Stomach (tissue), 9 donors: ENCODE data around the gene SCGN. TPM values are rescaled to one million over a fixed set of nuclear protein-coding genes. Genes with fewer than 3 reads are reported as not detected.

Source experiments
- DNase-seq, 2 donors: peaks; one replicate each; pipeline versions ENCODE4 v3.0.0 to v3.0.0-alpha.2; 2013 to 2019
- H3K27ac ChIP-seq, 5 donors: fragments of 200-600 bp in 4 of 5; sonication (generic) in 4 of 5; one replicate each; pipeline ENCODE4 v1.5.1; 2013 to 2019; ENCODE audit warnings: mild to moderate bottlenecking in 1 of 5, moderate library complexity in 1 of 5
- H3K27me3 ChIP-seq, 3 donors: fragments of 200-600 bp; sonication (generic); one replicate each; pipeline ENCODE4 v1.5.1; 2017 to 2019; ENCODE audit warnings: mixed run types in 1 of 3
- H3K36me3 ChIP-seq, 4 donors: fragments of 200-600 bp; sonication (generic); 1 replicate in 3 of 4; 2 replicates in 1 of 4; pipeline ENCODE4 v1.5.1; 2016 to 2019
- H3K4me1 ChIP-seq, 4 donors: fragments of 200-600 bp; sonication (generic); one replicate each; pipeline ENCODE4 v1.5.1; 2016 to 2019
- H3K4me3 ChIP-seq, 4 donors: fragments of 200-600 bp; sonication (generic) in 3 of 4; one replicate each; pipeline ENCODE4 v1.5.1; 2016 to 2019; ENCODE audit warnings: mild to moderate bottlenecking in 1 of 4
- H3K9me3 ChIP-seq, 4 donors: fragments of 200-600 bp; sonication (generic); one replicate each; pipeline ENCODE4 v1.5.1; 2016 to 2019
- EP300 ChIP-seq: sonication (generic); formaldehyde crosslinking; IDR thresholded peaks from one replicate; pipeline ENCODE4 v1.6.1; 2017; ENCODE audit warnings: antibody characterized with exemption
- POLR2A ChIP-seq, 4 donors: fragments of 450-650 bp; IDR thresholded peaks; one replicate each; pipeline ENCODE4 v1.6.1; 2016; ENCODE audit warnings: antibody characterized with exemption in 4 of 4, control low read depth in 2 of 4, mild to moderate bottlenecking in 1 of 4, moderate library complexity in 1 of 4
- POLR2AphosphoS5 ChIP-seq, 3 donors: sonication (generic); formaldehyde crosslinking; IDR thresholded peaks; one replicate each; pipeline ENCODE4 v1.6.1; 2016; ENCODE audit warnings: antibody characterized with exemption in 3 of 3
- WGBS, 5 donors: extraction: QIAGEN DNeasy Blood & Tissue Kit in 3 of 5; methylation state at CpG; one replicate each; pipeline versions ENCODE4 v1.1.5 to v1.1.7; 2013 to 2018; 5-methylcytosine and 5-hydroxymethylcytosine counted together
- intact Hi-C: fragments of 100-400 bp; cut with DNase I; formaldehyde crosslinking; loops from one replicate; pipeline ENCODE4 v1.15.1; 2023; ENCODE audit warnings: low total_unique reads
- polyA plus RNA-seq, 3 donors: library from polyadenylated mRNA; stranded (reverse); fragments of 200-250 nt; gene quantifications; one replicate each; pipeline ENCODE4 v1.2.3, GENCODE V29; 2013
- total RNA-seq, 5 donors: library from RNA; depleted of rRNA; stranded (reverse); fragments of >200 nt; gene quantifications; one replicate each; pipeline versions ENCODE4 v1.1.0 to v1.2.3, GENCODE V29; 2014 to 2016
- TF ChIP-seq, protein P1 (sequence below), 7 experiments: fragments of 450-650 bp in 4 of 7; fragments of 200-600 bp in 3 of 7; sonication (generic) in 3 of 7; IDR thresholded peaks; one replicate each; pipeline ENCODE4 v1.5.1; 2016 to 2019; ENCODE audit warnings: antibody characterized with exemption in 7 of 7, control low read depth in 2 of 7, mild to moderate bottlenecking in 1 of 7
- donor health status: healthy with polysubstance abuse.
- donor health status: Bipolar disorder and iron deficiency.
- donor health status: healthy.

Gene SCGN
- total and polyA plus RNA-seq, 8 donors: 0.89 to 11.9 (median 3.0) TPM; not detected in 1

DNA sequence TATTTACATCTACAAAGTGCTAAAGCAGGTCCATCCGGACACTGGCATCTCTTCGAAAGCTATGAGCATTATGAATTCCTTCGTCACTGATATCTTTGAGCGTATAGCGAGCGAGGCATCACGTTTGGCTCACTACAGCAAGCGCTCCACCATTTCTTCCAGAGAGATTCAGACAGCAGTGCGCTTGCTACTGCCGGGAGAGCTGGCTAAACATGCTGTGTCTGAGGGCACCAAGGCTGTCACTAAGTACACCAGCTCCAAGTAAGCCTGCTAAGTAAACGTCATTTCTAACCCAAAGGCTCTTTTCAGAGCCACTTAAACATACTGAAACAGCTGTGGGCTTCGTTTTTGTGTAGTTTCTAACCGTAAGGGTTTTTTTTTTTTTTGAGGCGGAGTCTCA lies 75.0 kb downstream of the SCGN start:
- Histone ChIP-seq H3K27me3 (peaks cover 0 to 21% (median 0%) of the 10 kb centered on the region in 3 donors), H3K27ac (no peak overlapping the region), H3K4me3 (no peak overlapping the region), H3K9me3 (peaks cover 0 to 6% (median 0%) of the 10 kb centered on the region in 4 donors), H3K36me3 (no peaks in the 10 kb centered on the region), H3K4me1 (no peaks in the 10 kb centered on the region)
- no peak for TF ChIP-seq POLR2A (IDR thresholded peaks at IDR 0.05)
- TF ChIP-seq POLR2AphosphoS5 (IDR thresholded peaks at IDR 0.05): no peak
- TF ChIP-seq EP300: no peak
- TF ChIP-seq, protein P1, sequence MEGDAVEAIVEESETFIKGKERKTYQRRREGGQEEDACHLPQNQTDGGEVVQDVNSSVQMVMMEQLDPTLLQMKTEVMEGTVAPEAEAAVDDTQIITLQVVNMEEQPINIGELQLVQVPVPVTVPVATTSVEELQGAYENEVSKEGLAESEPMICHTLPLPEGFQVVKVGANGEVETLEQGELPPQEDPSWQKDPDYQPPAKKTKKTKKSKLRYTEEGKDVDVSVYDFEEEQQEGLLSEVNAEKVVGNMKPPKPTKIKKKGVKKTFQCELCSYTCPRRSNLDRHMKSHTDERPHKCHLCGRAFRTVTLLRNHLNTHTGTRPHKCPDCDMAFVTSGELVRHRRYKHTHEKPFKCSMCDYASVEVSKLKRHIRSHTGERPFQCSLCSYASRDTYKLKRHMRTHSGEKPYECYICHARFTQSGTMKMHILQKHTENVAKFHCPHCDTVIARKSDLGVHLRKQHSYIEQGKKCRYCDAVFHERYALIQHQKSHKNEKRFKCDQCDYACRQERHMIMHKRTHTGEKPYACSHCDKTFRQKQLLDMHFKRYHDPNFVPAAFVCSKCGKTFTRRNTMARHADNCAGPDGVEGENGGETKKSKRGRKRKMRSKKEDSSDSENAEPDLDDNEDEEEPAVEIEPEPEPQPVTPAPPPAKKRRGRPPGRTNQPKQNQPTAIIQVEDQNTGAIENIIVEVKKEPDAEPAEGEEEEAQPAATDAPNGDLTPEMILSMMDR (IDR thresholded peaks at IDR 0.05): no peak
- no peak for DNase-seq
- intact Hi-C loops: no loop called here
- 76 to 83% (median 81%) methylated on average over 14 of the region's 14 CpGs for WGBS, 5 donors

DNA sequence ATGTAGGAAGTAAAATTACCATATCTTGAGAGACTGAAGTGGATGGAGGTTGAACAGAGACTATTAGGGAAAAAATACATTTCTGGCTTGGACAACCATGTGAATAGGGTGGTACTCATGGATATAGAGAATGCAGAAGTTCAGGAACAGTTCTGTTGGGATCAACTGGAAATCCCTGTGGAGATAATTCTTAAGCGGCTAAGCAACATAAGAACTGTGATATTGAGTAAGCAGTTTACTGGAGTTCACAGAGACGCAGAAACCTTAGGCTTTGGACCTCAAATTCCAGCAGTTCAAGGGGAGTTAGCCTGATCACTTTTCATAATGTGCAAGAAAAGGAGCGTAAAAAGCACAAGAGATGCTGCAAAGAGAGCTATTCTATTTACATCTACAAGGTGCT lies 78.9 kb downstream of the SCGN start:
- Histone ChIP-seq H3K36me3 (no peaks in the 10 kb centered on the region), H3K4me3 (no peak overlapping the region), H3K27ac (no peak overlapping the region), H3K27me3 (peaks cover 0 to 24% (median 0%) of the 10 kb centered on the region in 3 donors), H3K4me1 (no peaks in the 10 kb centered on the region), H3K9me3 (peaks cover 0 to 12% (median 0%) of the 10 kb centered on the region in 4 donors)
- intact Hi-C loops: no loop called here
- 91 to 96% (median 94%) methylated on average over 3 of the region's 3 CpGs for WGBS, 5 donors
- TF ChIP-seq, protein P1 (IDR thresholded peaks at IDR 0.05): no peak
- DNase-seq: no peak

DNA sequence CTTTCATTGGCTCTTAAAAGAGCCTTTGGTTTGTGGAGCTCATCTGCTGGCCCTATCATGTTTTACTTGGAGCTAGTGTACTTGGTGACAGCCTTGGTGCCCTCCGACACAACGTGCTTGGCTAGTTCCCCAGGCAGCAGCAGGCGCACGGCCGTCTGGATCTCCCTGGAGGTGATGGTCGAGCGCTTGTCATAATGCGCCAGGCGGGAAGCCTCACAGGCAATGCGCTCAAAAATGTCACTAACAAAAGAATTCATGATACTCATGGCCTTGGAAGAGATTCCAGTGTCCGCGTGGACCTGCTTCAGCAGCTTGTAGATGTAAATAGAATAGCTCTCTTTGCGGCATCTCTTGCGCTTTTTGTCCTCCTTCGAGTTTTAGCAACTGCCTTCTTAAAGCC lies 79.7 kb downstream of the SCGN start:
- no peak overlapping the region for H3K27ac ChIP-seq
- TF ChIP-seq, protein P1 (IDR thresholded peaks at IDR 0.05): no peak
- no peak for TF ChIP-seq EP300
- TF ChIP-seq POLR2A (IDR thresholded peaks at IDR 0.05): no peak
- TF ChIP-seq POLR2AphosphoS5 (IDR thresholded peaks at IDR 0.05): no peak
- intact Hi-C loops: no loop called here
- H3K36me3 ChIP-seq: no peaks in the 10 kb centered on the region
- DNase-seq: no peak
- no peaks in the 10 kb centered on the region for H3K4me1 ChIP-seq
- H3K4me3 ChIP-seq: no peak overlapping the region
- WGBS, 5 donors: 90 to 96% (median 95%) methylated on average over 15 of the region's 15 CpGs
- H3K9me3 ChIP-seq: peaks cover 0 to 13% (median 2%) of the 10 kb centered on the region in 4 donors
- peaks cover 0 to 24% (median 0%) of the 10 kb centered on the region in 3 donors for H3K27me3 ChIP-seq

DNA sequence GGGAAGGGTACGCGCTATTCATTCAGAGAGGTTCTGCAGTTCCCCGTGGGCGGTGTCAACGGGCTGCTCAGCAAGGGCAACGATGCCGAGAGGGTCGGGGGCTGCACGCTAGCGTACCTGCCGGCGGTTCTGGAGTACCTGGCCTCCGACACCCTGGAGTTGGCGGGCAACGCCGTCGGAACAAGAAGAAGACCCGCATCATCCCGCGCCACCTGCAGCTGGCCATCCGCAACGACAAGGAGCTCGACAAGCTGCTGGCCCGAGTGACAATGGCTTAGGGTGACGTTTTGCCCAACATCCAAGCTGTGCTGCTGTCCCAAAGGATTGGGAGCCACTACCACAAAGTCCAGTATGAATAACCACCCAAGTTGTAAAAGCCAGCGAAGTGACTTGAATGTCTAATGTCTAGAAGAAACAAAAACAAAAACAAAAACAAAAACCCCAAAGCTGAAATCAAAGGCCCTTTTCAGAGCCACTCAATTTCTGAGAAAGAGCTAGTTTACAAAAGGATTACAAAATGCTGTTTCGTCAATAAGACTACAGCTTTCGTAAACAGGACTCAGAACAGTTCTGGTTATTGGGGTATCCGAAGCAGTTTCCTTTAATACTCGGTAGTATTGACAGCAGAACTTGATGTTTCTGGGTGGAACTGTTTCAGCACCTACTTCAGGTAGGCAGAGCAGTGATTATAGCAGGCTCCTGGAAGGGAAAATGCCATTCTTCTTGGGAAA lies 80.6 kb downstream of the SCGN start:
- Histone ChIP-seq H3K36me3 (no peaks in the 10 kb centered on the region), H3K9me3 (peaks cover 0 to 22% (median 10%) of the 10 kb centered on the region in 4 donors), H3K4me3 (no peak overlapping the region), H3K27me3 (peaks cover 0 to 24% (median 0%) of the 10 kb centered on the region in 3 donors), H3K4me1 (no peaks in the 10 kb centered on the region), H3K27ac (no peak overlapping the region)
- intact Hi-C loops: no loop called here
- TF ChIP-seq EP300 (no peak), POLR2A (IDR thresholded peaks at IDR 0.05) (no peak), POLR2AphosphoS5 (IDR thresholded peaks at IDR 0.05) (no peak)
- TF ChIP-seq, protein P1 (IDR thresholded peaks at IDR 0.05): no peak
- peak in 1 of 2 donors; percentile 16 for DNase-seq
- whole genome bisulfite sequencing, 5 donors: 39 to 61% (median 52%) methylated on average over 27 to 30 of the region's 30 CpGs
